ENCODE results near the gene PCDH9. TPM values are rescaled to one million over a fixed set of nuclear protein-coding genes. Genes with fewer than 3 reads are reported as not detected.

Gene PCDH9
- total and polyA plus RNA-seq, 2 of the 4 experiments (the other 2 are of a cell fraction): 2.2 to 10.2 TPM

GRCh38 chr13:67186995-67187569, 43.1 kb downstream of the PCDH9 start:
- Histone ChIP-seq H2BK5ac (ENCODE audit: low read depth, low read length, poor library complexity, severe bottlenecking) (no peak overlapping the region), H4K91ac (ENCODE audit: insufficient read depth, low read depth, low read length) (no peak overlapping the region), H4K8ac (ENCODE audit: low read depth in 2 of 2, low read length in 2 of 2) (no peak overlapping the region), H2BK120ac (ENCODE audit: low read depth, low read length) (no peak overlapping the region), H2BK15ac (ENCODE audit: low read depth, low read length) (no peak overlapping the region), H3K14ac (replicated peaks; ENCODE audit: low read depth, low read length) (no peak overlapping the region), H3K4me1 (ENCODE audit: control insufficient read depth, insufficient read depth, low read length) (no peaks in the 10 kb centered on the region), H3K56ac (ENCODE audit: extremely low read depth, insufficient read depth, low read length) (no peak overlapping the region), H2AFZ (replicated peaks; ENCODE audit: low read length, poor library complexity) (no peak overlapping the region), H3K4me3 (ENCODE audit: insufficient read depth, low read depth, low read length) (no peak overlapping the region), H3K27ac (ENCODE audit: insufficient read depth, low read length) (no peak overlapping the region), H3K27me3 (ENCODE audit: control insufficient read depth, insufficient read depth, low read length) (no peaks in the 10 kb centered on the region), H3K18ac (ENCODE audit: low read depth, low read length) (no peak overlapping the region), H3K9me3 (ENCODE audit: control insufficient read depth, insufficient read depth, low read length) (no peaks in the 10 kb centered on the region), H3K9me1 (ENCODE audit: insufficient read depth, low read length) (no peaks in the 10 kb centered on the region), H3K79me1 (ENCODE audit: low read depth in 1 of 2, low read length in 2 of 2) (no peaks in the 10 kb centered on the region), H2AK9ac (replicated peaks; ENCODE audit: low read depth, low read length, poor library complexity) (no peak overlapping the region), H3K23ac (ENCODE audit: low read depth, low read length) (no peak overlapping the region), H2AK5ac (ENCODE audit: low read depth, low read length) (no peak overlapping the region), H4K5ac (ENCODE audit: low read depth, low read length) (no peak overlapping the region), H3K36me3 (ENCODE audit: control insufficient read depth, insufficient read depth, low read length) (no peaks in the 10 kb centered on the region), H3K4ac (ENCODE audit: low read depth, low read length) (no peak overlapping the region), H3K4me2 (ENCODE audit: low read depth, low read length) (no peak overlapping the region), H2BK20ac (ENCODE audit: low read depth, low read length) (no peak overlapping the region), H3K9ac (ENCODE audit: low read depth, low read length) (no peak overlapping the region), H4K20me1 (ENCODE audit: insufficient read depth, low read length) (no peaks in the 10 kb centered on the region)
- DNase-seq (no peak), ATAC-seq (ENCODE audit: low read depth) (no peak)
- ChIA-PET POLR2A (ENCODE audit: unreplicated experiment) (no interaction called here), CTCF (no interaction called here)
- BruUV-seq (replicated peaks): no TSS peak
- intact Hi-C loops (cut with micrococcal nuclease): no loop called here
- in situ Hi-C loops (cut with MboI; ENCODE audit: low sequenced_read_pairs): no loop called here
- WGBS, 2 experiments (ENCODE audit: extremely low coverage in 2 of 2, insufficient read length in 1 of 2): no CpG with 5 or more reads among the region's 6 CpGs
- dilution Hi-C loops (cut with HindIII; ENCODE audit: low sequenced_read_pairs, unreplicated experiment): no loop called here
- TF ChIP-seq POLR2A (IDR thresholded peaks at IDR 0.05; ENCODE audit: low read depth, low read length) (no peak), FOS (IDR thresholded peaks at IDR 0.05; ENCODE audit: low read depth, low read length) (no peak), USF2 (IDR thresholded peaks at IDR 0.05; ENCODE audit: low read depth, low read length) (no peak)

Measured in IMR-90 (cell line).